SU-DHL-6 (cell line): ENCODE results near the gene ABTB2.

Experiments
- H2AFZ ChIP-seq: fragments of 200-600 bp; sonication (generic); 2 replicates; pipeline ENCODE4 v1.6.1; 2014; ENCODE audit warnings: low read depth, mild to moderate bottlenecking, moderate library complexity, mixed read lengths, antibody characterized with exemption, low read length; ENCODE audit not compliant: severe bottlenecking
- H3F3A ChIP-seq: fragments of 200-600 bp; shearing (Covaris generic); 2 replicates; pipeline ENCODE4 v1.6.0; 2016; ENCODE audit warnings: antibody characterized with exemption, mild to moderate bottlenecking; ENCODE audit not compliant: insufficient read depth
- H3K27ac ChIP-seq: fragments of 200-600 bp; sonication (generic); 2 replicates; pipeline ENCODE4 v1.5.1; 2016; ENCODE audit warnings: low read depth, mild to moderate bottlenecking, low read length, moderate library complexity, mixed read lengths
- H3K27me3 ChIP-seq: fragments of 200-600 bp; sonication (generic), shearing (Covaris generic); 2 replicates; pipeline ENCODE4 v1.6.0; 2014; ENCODE audit warnings: mild to moderate bottlenecking, low read length
- H3K36me3 ChIP-seq: fragments of 200-600 bp; sonication (generic); 2 replicates; pipeline ENCODE4 v1.6.1; 2014; ENCODE audit warnings: mild to moderate bottlenecking, low read length, mixed read lengths
- H3K4me2 ChIP-seq: fragments of 300-600, 200-600 bp; shearing (Covaris generic), sonication (generic); 2 replicates; pipeline ENCODE4 v1.6.0; 2014; ENCODE audit warnings: low read length, low read depth, mild to moderate bottlenecking; ENCODE audit not compliant: poor library complexity, severe bottlenecking
- H3K4me3 ChIP-seq: fragments of 200-600 bp; sonication (generic); 2 replicates; pipeline ENCODE4 v1.5.1; 2014; ENCODE audit warnings: antibody characterized with exemption, low read length, mild to moderate bottlenecking, mixed read lengths; ENCODE audit not compliant: insufficient read depth, poor library complexity, severe bottlenecking
- H3K79me2 ChIP-seq: fragments of 200-600 bp; sonication (generic); 2 replicates; pipeline ENCODE4 v1.6.1; 2014; ENCODE audit warnings: mild to moderate bottlenecking, low read length, moderate library complexity; ENCODE audit not compliant: insufficient read depth
- H3K9ac ChIP-seq: fragments of 200-600 bp; sonication (generic); 2 replicates; pipeline ENCODE4 v1.7.0; 2014; ENCODE audit warnings: mild to moderate bottlenecking, low read length
- H3K9me2 ChIP-seq: fragments of 200-600 bp; sonication (generic); replicated peaks from 2 replicates; pipeline ENCODE4 v1.6.1; 2014; ENCODE audit warnings: low read length; ENCODE audit not compliant: insufficient read depth
- H3K9me3 ChIP-seq: fragments of 200-600 bp; sonication (generic); 2 replicates; pipeline ENCODE4 v1.6.1; 2014; ENCODE audit warnings: low read length, mixed read lengths; ENCODE audit not compliant: insufficient read depth
- H4K20me1 ChIP-seq: fragments of 200-600 bp; sonication (generic); 2 replicates; pipeline ENCODE4 v1.6.1; 2014; ENCODE audit warnings: low read depth, mild to moderate bottlenecking, antibody characterized with exemption, low read length, moderate library complexity, mixed read lengths
- CTCF ChIP-seq: fragments of 200-600 bp; sonication (generic); IDR thresholded peaks from one replicate; pipeline ENCODE4 v1.5.1; 2017; ENCODE audit warnings: antibody characterized with exemption, mild to moderate bottlenecking, low read length, moderate library complexity; ENCODE audit not compliant: insufficient read depth, poor library complexity, severe bottlenecking
- EZH2phosphoT487 ChIP-seq: fragments of 200-600 bp; sonication (generic), shearing (Covaris generic); conservative IDR thresholded peaks from 2 replicates; pipeline ENCODE4 v1.6.1; 2018; ENCODE audit warnings: mild to moderate bottlenecking, antibody characterized with exemption, low read length, moderate library complexity, mixed read lengths

The ABTB2 gene

GRCh38 chr11:34199525-34199924, 158.3 kb downstream of the ABTB2 start:
- Histone ChIP-seq H3K9me3 (no peaks in the 10 kb centered on the region), H3K27me3 (no peaks in the 10 kb centered on the region), H4K20me1 (no peaks in the 10 kb centered on the region), H3K9me2 (no peaks in the 10 kb centered on the region), H3F3A (no peaks in the 10 kb centered on the region), H3K27ac (no peak overlapping the region), H3K4me3 (no peak overlapping the region), H3K4me2 (no peak overlapping the region), H3K9ac (no peak overlapping the region), H2AFZ (no peak overlapping the region), H3K36me3 (no peaks in the 10 kb centered on the region), H3K79me2 (no peaks in the 10 kb centered on the region)
- TF ChIP-seq EZH2phosphoT487 (no peak), CTCF (no peak)

- H3K36me3 ChIP-seq: no peaks in the 10 kb centered on the region
- no peaks in the 10 kb centered on the region for H4K20me1 ChIP-seq
- H3K79me2 ChIP-seq: no peaks in the 10 kb centered on the region
- no peaks in the 10 kb centered on the region for H3K9me2 ChIP-seq
- no peak overlapping the region for H3K9ac ChIP-seq
- no peaks in the 10 kb centered on the region for H3F3A ChIP-seq
- no peak overlapping the region for H3K27ac ChIP-seq
- H3K27me3 ChIP-seq: no peaks in the 10 kb centered on the region
- H3K4me2 ChIP-seq: no peak overlapping the region
- TF ChIP-seq CTCF: no peak
- no peak for TF ChIP-seq EZH2phosphoT487
- H2AFZ ChIP-seq: no peak overlapping the region
- no peaks in the 10 kb centered on the region for H3K9me3 ChIP-seq
- H3K4me3 ChIP-seq: no peak overlapping the region
These were observed 159.3 kb downstream of the ABTB2 start for GRCh38 chr11:34198523-34198922.

- Histone ChIP-seq H3K4me3 (no peak overlapping the region), H3K9me2 (no peaks in the 10 kb centered on the region), H4K20me1 (no peaks in the 10 kb centered on the region), H2AFZ (no peak overlapping the region), H3F3A (no peaks in the 10 kb centered on the region), H3K9me3 (no peaks in the 10 kb centered on the region), H3K9ac (no peak overlapping the region), H3K27ac (no peak overlapping the region), H3K79me2 (no peaks in the 10 kb centered on the region), H3K27me3 (no peaks in the 10 kb centered on the region), H3K36me3 (no peaks in the 10 kb centered on the region), H3K4me2 (no peak overlapping the region)
- TF ChIP-seq EZH2phosphoT487: no peak
- TF ChIP-seq CTCF: no peak
These were observed 160.6 kb downstream of the ABTB2 start for GRCh38 chr11:34197256-34197655.
